GM12878 (cell line): ENCODE data around the gene ABHD13. TPM values are rescaled to one million over a fixed set of nuclear protein-coding genes. Genes with fewer than 3 reads are reported as not detected.

ENCODE experiments used
- ASH2L ChIP-seq: fragments of 300-600, 200-600 bp; sonication (generic); IDR thresholded peaks from 2 replicates; pipeline ENCODE4 v1.6.1; 2017; ENCODE audit warnings: low read depth, mild to moderate bottlenecking, borderline replicate concordance
- BHLHE40 ChIP-seq, 2 experiments: fragments of 450-650 bp in 1 of 2; IDR thresholded peaks; 2 replicates each; pipeline ENCODE4 v1.6.1; 2011 to 2017; ENCODE audit warnings: low read depth in 2 of 2, borderline replicate concordance in 1 of 2, improper control_type of control experiment in 1 of 2, low read length in 1 of 2, mild to moderate bottlenecking in 1 of 2
- EED ChIP-seq: sonication (generic); IDR thresholded peaks from 2 replicates; pipeline ENCODE4 v1.6.1; 2016; ENCODE audit warnings: antibody characterized with exemption, low read depth
- IKZF1 ChIP-seq: fragments of 450-650 bp; conservative IDR thresholded peaks from 2 replicates; pipeline ENCODE4 v1.6.1; 2017; ENCODE audit warnings: antibody characterized with exemption, mild to moderate bottlenecking
- MEF2B ChIP-seq: fragments of 450-650 bp; IDR thresholded peaks from 2 replicates; pipeline ENCODE4 v1.6.1; 2018; ENCODE audit warnings: mild to moderate bottlenecking, moderate library complexity; ENCODE audit not compliant: partially characterized antibody, poor library complexity, severe bottlenecking
- SMAD1 ChIP-seq: fragments of 450-650 bp; IDR thresholded peaks from 2 replicates; pipeline ENCODE4 v1.6.1; 2018; ENCODE audit warnings: mild to moderate bottlenecking, low read depth; ENCODE audit not compliant: partially characterized antibody
- SREBF1 ChIP-seq: IDR thresholded peaks from 2 replicates; pipeline ENCODE4 v1.6.1; 2012; ENCODE audit warnings: mild to moderate bottlenecking, low read length
- WRNIP1 ChIP-seq: IDR thresholded peaks from 2 replicates; pipeline ENCODE4 v1.6.1; 2011; ENCODE audit warnings: low read depth, low read length, improper control_type of control experiment, borderline replicate concordance
- polyA plus RNA-seq, 11 experiments: library from polyadenylated mRNA; depleted of rRNA in 4 of 11; unstranded in 6 of 11; stranded (reverse) in 5 of 11; fragments of >200 nt; fragmentation: Nextera tagmentation in 4 of 11; fragmentation: Illumina TruSeq in 1 of 11; extraction: Ambion mirVana in 4 of 11; extraction: Trizol in 1 of 11; gene quantifications; 1 replicate in 1 of 11; 2 replicates in 10 of 11; pipeline versions ENCODE4 v1.2.1 to v1.2.3, GENCODE V29; 2011 to 2016; ENCODE audit warnings: inconsistent platforms in 2 of 11, missing spikeins in 2 of 11, low read depth in 1 of 11
- total RNA-seq, 4 experiments: library from RNA; depleted of rRNA in 3 of 4; stranded (reverse); fragments of >200 nt in 3 of 4; fragmentation: Illumina TruSeq in 1 of 4; extraction: Trizol in 1 of 4; gene quantifications; 2 replicates each; pipeline versions ENCODE4 v1.2.1 to v1.2.3, GENCODE V29; 2013 to 2021
- TF ChIP-seq, protein P1 (sequence below): fragments of 450-650 bp; formaldehyde crosslinking; IDR thresholded peaks from 2 replicates; pipeline ENCODE4 v1.4.0; 2020; ENCODE audit warnings: mild to moderate bottlenecking, moderate library complexity
- TF ChIP-seq, protein P2 (sequence below): IDR thresholded peaks from 2 replicates; pipeline ENCODE4 v1.6.1; 2011; ENCODE audit warnings: borderline replicate concordance, low read depth, mild to moderate bottlenecking, moderate library complexity, low read length; ENCODE audit not compliant: insufficient read depth, poor library complexity, severe bottlenecking

ABHD13 gene
- total and polyA plus RNA-seq, 10 of the 15 experiments (the other 5 are each of a cell fraction or from before 2014, with no cell fraction given), result 3.2 to 10.7 (median 6.5) TPM

DNA sequence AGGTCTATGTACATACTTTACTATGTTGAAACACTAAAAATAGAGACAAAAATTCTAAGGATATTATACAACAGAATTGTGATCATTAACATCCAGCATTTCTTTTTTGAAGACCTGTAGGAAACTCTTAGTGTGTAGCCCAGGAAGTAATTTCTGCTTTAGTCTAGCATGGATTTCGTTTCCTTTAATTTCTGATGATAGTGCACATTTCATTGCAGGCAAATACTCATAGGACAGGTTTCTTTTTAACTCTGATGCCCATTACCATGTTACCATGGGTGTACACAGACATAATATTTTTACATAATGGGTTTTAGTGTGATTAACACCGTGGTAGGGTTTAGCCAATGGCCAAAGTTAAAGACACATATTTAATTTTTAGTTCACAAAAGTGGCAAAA, 29.9 kb upstream of the ABHD13 start (continued):
- TF ChIP-seq, protein P1, sequence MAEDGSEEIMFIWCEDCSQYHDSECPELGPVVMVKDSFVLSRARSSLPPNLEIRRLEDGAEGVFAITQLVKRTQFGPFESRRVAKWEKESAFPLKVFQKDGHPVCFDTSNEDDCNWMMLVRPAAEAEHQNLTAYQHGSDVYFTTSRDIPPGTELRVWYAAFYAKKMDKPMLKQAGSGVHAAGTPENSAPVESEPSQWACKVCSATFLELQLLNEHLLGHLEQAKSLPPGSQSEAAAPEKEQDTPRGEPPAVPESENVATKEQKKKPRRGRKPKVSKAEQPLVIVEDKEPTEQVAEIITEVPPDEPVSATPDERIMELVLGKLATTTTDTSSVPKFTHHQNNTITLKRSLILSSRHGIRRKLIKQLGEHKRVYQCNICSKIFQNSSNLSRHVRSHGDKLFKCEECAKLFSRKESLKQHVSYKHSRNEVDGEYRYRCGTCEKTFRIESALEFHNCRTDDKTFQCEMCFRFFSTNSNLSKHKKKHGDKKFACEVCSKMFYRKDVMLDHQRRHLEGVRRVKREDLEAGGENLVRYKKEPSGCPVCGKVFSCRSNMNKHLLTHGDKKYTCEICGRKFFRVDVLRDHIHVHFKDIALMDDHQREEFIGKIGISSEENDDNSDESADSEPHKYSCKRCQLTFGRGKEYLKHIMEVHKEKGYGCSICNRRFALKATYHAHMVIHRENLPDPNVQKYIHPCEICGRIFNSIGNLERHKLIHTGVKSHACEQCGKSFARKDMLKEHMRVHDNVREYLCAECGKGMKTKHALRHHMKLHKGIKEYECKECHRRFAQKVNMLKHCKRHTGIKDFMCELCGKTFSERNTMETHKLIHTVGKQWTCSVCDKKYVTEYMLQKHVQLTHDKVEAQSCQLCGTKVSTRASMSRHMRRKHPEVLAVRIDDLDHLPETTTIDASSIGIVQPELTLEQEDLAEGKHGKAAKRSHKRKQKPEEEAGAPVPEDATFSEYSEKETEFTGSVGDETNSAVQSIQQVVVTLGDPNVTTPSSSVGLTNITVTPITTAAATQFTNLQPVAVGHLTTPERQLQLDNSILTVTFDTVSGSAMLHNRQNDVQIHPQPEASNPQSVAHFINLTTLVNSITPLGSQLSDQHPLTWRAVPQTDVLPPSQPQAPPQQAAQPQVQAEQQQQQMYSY (CRISPR knock-in tag), result no peak
- TF ChIP-seq ASH2L, result no peak
- no peak for TF ChIP-seq SMAD1
- TF ChIP-seq SREBF1, result no peak
- TF ChIP-seq MEF2B, result no peak
- TF ChIP-seq BHLHE40 (IDR thresholded peaks at IDR 0.05; ENCODE audit: borderline replicate concordance in 1 of 2, low read depth in 2 of 2, low read length in 1 of 2), result no peak
- TF ChIP-seq, protein P2, sequence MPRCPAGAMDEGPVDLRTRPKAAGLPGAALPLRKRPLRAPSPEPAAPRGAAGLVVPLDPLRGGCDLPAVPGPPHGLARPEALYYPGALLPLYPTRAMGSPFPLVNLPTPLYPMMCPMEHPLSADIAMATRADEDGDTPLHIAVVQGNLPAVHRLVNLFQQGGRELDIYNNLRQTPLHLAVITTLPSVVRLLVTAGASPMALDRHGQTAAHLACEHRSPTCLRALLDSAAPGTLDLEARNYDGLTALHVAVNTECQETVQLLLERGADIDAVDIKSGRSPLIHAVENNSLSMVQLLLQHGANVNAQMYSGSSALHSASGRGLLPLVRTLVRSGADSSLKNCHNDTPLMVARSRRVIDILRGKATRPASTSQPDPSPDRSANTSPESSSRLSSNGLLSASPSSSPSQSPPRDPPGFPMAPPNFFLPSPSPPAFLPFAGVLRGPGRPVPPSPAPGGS, result no peak
- TF ChIP-seq WRNIP1, result no peak
- TF ChIP-seq EED, result no peak
- TF ChIP-seq IKZF1, result no peak
- TF ChIP-seq, all 136 proteins: peak for 0
